Right lobe of liver (tissue), 4 donors: ENCODE results near the gene AOAH.
"Not testable (repeated sequence)": the region's sequence is repeated elsewhere in the genome, so short reads cannot be mapped to it uniquely, and the experiment has no call there.

Source experiments
- CTCF ChIP-seq, 4 donors: fragments of 200-600 bp in 3 of 4; fragments of 450-650 bp in 1 of 4; IDR thresholded peaks; one replicate each; pipeline versions ENCODE4 v1.5.1 to v1.8.0; 2016 to 2022; ENCODE audit warnings: antibody characterized with exemption in 4 of 4, mild to moderate bottlenecking in 2 of 4
- POLR2A ChIP-seq: fragments of 450-650 bp; IDR thresholded peaks from one replicate; pipeline ENCODE4 v1.6.1; 2017; ENCODE audit warnings: antibody characterized with exemption, mild to moderate bottlenecking
- donor health status: DM: no; HTN: no; CAD: no.
- donor health status: DM: no; HTN: no; CAD: no.
- donor health status: DM: no; HTN: yes; CAD: no.

GRCh38 chr7:36716802-36717201 is 7.5 kb downstream of the AOAH start:
- TF ChIP-seq CTCF (IDR thresholded peaks at IDR 0.05); POLR2A: not testable (repeated sequence)
